ENCODE data around the gene TCEA2. TPM values are rescaled to one million over a fixed set of nuclear protein-coding genes. Genes with fewer than 3 reads are reported as not detected.

The TCEA2 gene
- total and polyA plus RNA-seq, 2 donors (not counting 1 experiment from before 2014, with no cell fraction given): 17.1 to 23.9 TPM

GRCh38 chr20:64035933-64036345 is 27.1 kb upstream of the TCEA2 start, which contains the start of gene C20orf204:
C20orf204 (plus strand) TSS chr20:64036182; CDS start chr20:64036324, 142 bp downstream.
- Histone ChIP-seq H3K4me2 (ENCODE audit: extremely low read depth, insufficient read depth, low read length) (no peak within 1 kb of the TSS), H2AFZ (ENCODE audit: low read length) (no peak within 1 kb of the TSS), H3K9me3 (ENCODE audit: control insufficient read depth, insufficient read depth, low read depth, low read length) (no peaks in the 10 kb centered on the region), H3K27ac (ENCODE audit: insufficient read depth, low read length) (no peak within 1 kb of the TSS), H3K4me1 (ENCODE audit: control insufficient read depth, extremely low read depth, insufficient read depth, low read length) (no peaks in the 10 kb centered on the region), H3K9ac (ENCODE audit: insufficient read depth, low read length) (no peak within 1 kb of the TSS), H3K79me2 (ENCODE audit: control insufficient read depth, insufficient read depth, low read length) (no peaks in the 10 kb centered on the region), H4K20me1 (ENCODE audit: control insufficient read depth, extremely low read depth, insufficient read depth, low read length) (no peaks in the 10 kb centered on the region), H3K36me3 (ENCODE audit: control insufficient read depth, insufficient read depth, low read length) (peaks cover 13% of the 10 kb centered on the region), H3K4me3 (replicated peaks in 1 of 4; ENCODE audit: control extremely low read depth in 1 of 4, insufficient read depth in 1 of 4, low read depth in 3 of 4, low read length in 4 of 4) (no peak within 1 kb of the TSS), H3K27me3 (ENCODE audit: control insufficient read depth, insufficient read depth, low read length) (peaks cover 11% of the 10 kb centered on the region)
- TF ChIP-seq CTCF (conservative IDR thresholded peaks at IDR 0.05 in 1 of 2, IDR thresholded peaks at IDR 0.05 in 1 of 2; ENCODE audit: low read depth in 1 of 2, low read length in 2 of 2) (no peak), EZH2 (IDR thresholded peaks at IDR 0.05; ENCODE audit: low read length, missing control alignments) (no peak)
- DNase-seq (ENCODE audit: low read depth in 2 of 2): no peak

DNA sequence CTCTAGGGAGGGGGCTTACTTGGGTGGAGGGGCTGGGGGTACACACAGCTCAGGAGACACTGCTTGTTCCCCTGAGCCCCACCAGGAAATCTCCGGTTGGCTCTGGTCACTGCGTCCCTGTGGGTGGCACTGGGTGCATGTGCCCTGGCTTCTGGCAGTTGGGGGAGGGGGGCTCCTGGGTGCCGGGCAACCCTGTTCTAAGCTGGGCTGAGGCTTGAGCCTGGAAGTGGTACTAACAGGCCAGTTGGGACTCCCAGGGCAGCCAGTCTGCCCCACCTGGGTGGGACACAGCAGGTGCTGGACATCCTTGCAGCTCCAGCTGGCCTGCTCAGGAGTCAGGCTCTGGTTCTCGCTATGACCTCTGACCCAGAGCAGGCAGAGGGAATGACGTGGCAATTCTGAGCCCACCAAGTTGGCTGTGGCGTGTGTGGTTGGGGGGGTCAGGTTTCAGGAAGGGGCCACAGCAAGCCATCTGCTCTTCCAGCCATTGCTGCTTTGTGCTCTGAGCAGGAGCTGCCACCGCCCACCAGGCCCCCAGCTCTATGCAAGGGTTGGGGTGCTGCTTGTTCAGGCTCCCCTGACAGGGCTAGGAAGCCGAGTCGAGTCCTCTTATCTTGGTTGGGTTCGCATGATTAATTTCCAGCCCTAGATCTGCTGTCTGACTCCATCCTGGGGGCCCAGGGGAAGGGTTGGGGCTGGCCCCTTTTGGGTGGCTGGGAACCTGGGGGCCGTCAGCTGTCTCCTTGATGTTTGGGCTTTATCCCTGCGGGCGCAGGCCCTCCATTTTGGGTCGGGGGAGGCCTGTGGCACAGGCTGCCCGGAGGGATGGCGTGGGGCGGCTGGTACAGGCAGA is 26.4 kb upstream of the TCEA2 start:
- TF ChIP-seq CTCF (conservative IDR thresholded peaks at IDR 0.05 in 1 of 2, IDR thresholded peaks at IDR 0.05 in 1 of 2; ENCODE audit: low read depth in 1 of 2, low read length in 2 of 2) (no peak), EZH2 (IDR thresholded peaks at IDR 0.05; ENCODE audit: low read length, missing control alignments) (no peak)
- no peaks in the 10 kb centered on the region for H3K4me1 ChIP-seq (ENCODE audit: control insufficient read depth, extremely low read depth, insufficient read depth, low read length)

DNA sequence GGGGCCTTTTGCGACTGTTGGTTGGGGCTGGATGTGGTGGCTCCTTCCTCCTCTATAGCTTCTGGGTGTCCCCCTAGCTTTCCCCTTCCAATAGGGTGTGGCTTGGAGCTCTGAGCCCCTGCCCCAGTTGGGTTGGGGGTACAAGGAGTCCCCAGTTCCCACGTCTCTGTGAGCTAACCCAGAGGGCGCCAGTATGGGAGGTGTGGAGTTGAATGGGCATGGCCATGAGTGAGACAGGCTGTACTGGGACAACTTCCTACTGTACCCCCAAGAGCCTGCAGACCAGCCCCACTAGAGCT is 25.9 kb upstream of the TCEA2 start:
- Histone ChIP-seq H3K4me2 (ENCODE audit: extremely low read depth, insufficient read depth, low read length) (no peak overlapping the region), H3K79me2 (ENCODE audit: control insufficient read depth, insufficient read depth, low read length) (no peaks in the 10 kb centered on the region), H3K4me1 (ENCODE audit: control insufficient read depth, extremely low read depth, insufficient read depth, low read length) (no peaks in the 10 kb centered on the region), H3K9ac (ENCODE audit: insufficient read depth, low read length) (no peak overlapping the region), H3K9me3 (ENCODE audit: control insufficient read depth, insufficient read depth, low read depth, low read length) (no peaks in the 10 kb centered on the region), H3K4me3 (replicated peaks in 1 of 4; ENCODE audit: control extremely low read depth in 1 of 4, insufficient read depth in 1 of 4, low read depth in 3 of 4, low read length in 4 of 4) (no peak overlapping the region), H4K20me1 (ENCODE audit: control insufficient read depth, extremely low read depth, insufficient read depth, low read length) (no peaks in the 10 kb centered on the region), H3K36me3 (ENCODE audit: control insufficient read depth, insufficient read depth, low read length) (peaks cover 8% of the 10 kb centered on the region), H2AFZ (ENCODE audit: low read length) (no peak overlapping the region), H3K27ac (ENCODE audit: insufficient read depth, low read length) (no peak overlapping the region), H3K27me3 (ENCODE audit: control insufficient read depth, insufficient read depth, low read length) (peaks cover 23% of the 10 kb centered on the region)
- DNase-seq (ENCODE audit: low read depth in 2 of 2): no peak
- no peak for TF ChIP-seq EZH2 (IDR thresholded peaks at IDR 0.05; ENCODE audit: low read length, missing control alignments)

More for the DNA sequence above, 26.4 kb upstream of the TCEA2 start:
- no peaks in the 10 kb centered on the region for H4K20me1 ChIP-seq (ENCODE audit: control insufficient read depth, extremely low read depth, insufficient read depth, low read length)
- no peak overlapping the region for H2AFZ ChIP-seq (ENCODE audit: low read length)
- H3K4me3 ChIP-seq (replicated peaks in 1 of 4; ENCODE audit: control extremely low read depth in 1 of 4, insufficient read depth in 1 of 4, low read depth in 3 of 4, low read length in 4 of 4): no peak overlapping the region
- H3K4me2 ChIP-seq (ENCODE audit: extremely low read depth, insufficient read depth, low read length): no peak overlapping the region
- H3K27ac ChIP-seq (ENCODE audit: insufficient read depth, low read length): no peak overlapping the region
- DNase-seq (ENCODE audit: low read depth in 2 of 2): peak in 1 of 2 donors; percentile 41
- no peak overlapping the region for H3K9ac ChIP-seq (ENCODE audit: insufficient read depth, low read length)
- H3K79me2 ChIP-seq (ENCODE audit: control insufficient read depth, insufficient read depth, low read length): no peaks in the 10 kb centered on the region
- peaks cover 12% of the 10 kb centered on the region for H3K36me3 ChIP-seq (ENCODE audit: control insufficient read depth, insufficient read depth, low read length)
- H3K27me3 ChIP-seq (ENCODE audit: control insufficient read depth, insufficient read depth, low read length): peaks cover 18% of the 10 kb centered on the region
- H3K9me3 ChIP-seq (ENCODE audit: control insufficient read depth, insufficient read depth, low read depth, low read length): no peaks in the 10 kb centered on the region

Measured in fibroblast of lung (primary cell).